Stimulated activated CD8-positive, alpha-beta memory T cell treated with anti-CD3 and anti-CD28 coated beads, Interleukin-2, amount 100 ng/mL, for 48 hours (primary cell): Measurements from ENCODE around the gene GNB1L.

Experiments used
- DNase-seq, 2 donors: peaks; one replicate each; pipeline ENCODE4 v3.0.0-alpha.2; 2020; ENCODE audit warnings: low read depth in 2 of 2

The GNB1L gene

GRCh38 chr22:19823191-19823901 lies 31.3 kb downstream of the GNB1L start:
- no peak for DNase-seq

GRCh38 chr22:19822301-19823117 lies 32.2 kb downstream of the GNB1L start:
- DNase-seq: no peak

- DNase-seq: no peak
These were observed 33.0 kb downstream of the GNB1L start for GRCh38 chr22:19821523-19822300.

DNA sequence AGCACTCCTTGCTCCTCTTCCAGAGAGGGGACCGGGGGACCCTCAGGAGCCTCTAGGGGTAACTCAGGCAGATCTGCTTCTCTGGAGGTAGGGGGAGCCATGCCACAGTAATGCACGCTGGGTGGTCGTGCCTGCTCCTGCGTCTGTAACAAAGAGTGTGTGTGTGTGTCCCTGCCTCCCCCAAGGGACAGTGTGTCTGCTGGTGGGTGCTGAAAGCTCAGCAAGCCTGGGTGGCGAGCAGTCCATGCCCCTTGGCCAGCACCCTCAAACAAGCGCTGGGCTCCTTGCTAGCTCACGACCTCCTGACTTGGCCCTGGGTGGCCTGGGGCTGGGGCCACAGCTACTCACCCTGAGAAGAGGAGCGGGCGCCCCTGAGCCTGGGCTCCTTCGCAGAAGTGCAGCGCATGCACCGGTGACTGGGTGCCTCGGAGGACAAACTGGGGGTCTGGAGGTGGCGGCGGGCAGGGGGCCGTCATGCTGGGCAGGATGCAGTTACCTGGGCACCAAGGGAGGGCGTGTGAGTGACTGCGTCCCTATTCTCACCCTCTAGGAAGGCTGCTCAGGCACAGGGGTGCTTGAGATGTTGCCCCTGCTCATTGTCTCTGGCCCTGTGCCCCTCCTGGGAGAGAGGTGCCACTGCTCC lies 33.7 kb downstream of the GNB1L start:
- no peak for DNase-seq

GRCh38 chr22:19819911-19820879 lies 34.5 kb downstream of the GNB1L start:
- no peak for DNase-seq

DNA sequence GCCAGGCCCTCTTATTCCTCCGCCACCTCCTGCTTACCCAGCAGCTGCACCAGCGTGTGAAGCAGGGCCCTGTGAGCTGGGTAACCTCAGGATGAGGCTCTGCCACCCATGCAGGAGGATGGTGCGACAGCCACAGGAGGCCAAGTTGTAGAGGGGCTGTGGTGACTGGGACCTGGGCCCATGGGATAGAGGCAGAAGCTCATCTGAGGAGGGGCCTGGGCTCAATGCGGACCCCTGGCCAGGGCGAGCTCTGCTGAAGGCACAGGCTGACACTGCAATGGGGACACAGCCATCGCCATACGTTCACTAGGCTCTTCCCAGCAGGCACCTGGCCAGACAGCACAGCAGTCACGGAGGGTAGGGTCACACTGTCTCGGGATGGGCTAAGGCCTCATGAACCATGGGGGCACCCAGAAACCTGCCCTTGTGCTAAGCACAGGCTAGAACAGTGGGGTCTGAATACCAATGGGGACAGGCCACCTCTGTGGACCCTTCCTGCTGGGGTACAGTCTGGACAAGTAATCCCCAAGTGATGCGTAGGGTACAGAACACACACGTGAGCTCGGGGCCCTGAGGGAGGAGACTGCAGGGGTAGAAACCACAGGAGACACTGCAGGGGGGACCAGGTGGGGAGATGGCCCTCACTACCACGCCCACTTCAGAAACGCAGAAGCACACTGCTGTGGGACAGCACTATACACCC lies 35.3 kb downstream of the GNB1L start:
- DNase-seq: no peak

DNA sequence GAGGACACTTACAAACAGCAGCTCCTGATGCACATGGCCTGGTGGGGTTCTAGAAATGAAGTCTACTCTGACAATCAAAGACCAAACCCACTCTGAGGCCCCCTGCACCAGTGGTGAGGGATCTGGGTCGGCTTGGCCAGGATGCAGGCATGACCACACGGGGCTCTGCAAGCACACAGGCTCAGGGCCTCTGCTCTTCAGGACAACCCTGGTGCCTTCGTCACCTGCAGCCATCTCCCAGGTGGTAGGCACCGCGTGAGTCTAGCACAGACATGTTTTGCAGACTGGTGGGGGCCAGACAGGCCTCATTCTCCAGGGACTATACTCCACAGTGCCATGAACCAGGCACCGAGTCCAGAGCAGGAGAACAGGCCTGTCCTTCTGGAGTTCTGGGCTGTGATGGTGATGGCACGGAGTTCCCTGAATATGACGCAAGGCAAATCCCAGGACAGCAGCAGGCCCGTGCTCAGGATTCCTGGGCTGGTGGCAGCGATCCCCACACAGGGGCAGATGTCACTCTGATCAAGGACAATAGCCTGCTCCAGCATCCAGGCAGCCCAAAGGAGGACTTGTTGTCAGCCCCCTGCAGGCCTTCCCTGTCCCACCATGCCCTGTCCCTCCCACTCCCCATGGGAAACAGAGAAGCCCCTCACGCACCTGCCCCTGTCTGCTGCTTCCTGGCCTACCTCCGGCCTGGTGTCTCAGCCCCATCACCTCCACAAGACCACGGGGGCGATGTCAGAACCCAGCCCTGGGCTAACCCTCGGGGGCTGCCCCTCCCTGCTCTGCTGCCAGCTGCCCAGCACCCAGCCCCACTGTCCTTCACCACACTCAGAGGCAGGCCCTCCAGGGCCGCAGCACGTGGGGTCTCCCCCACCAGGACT lies 36.1 kb downstream of the GNB1L start:
- DNase-seq: no peak

GRCh38 chr22:19816372-19817119 lies 38.1 kb downstream of the GNB1L start:
- DNase-seq: no peak

DNA sequence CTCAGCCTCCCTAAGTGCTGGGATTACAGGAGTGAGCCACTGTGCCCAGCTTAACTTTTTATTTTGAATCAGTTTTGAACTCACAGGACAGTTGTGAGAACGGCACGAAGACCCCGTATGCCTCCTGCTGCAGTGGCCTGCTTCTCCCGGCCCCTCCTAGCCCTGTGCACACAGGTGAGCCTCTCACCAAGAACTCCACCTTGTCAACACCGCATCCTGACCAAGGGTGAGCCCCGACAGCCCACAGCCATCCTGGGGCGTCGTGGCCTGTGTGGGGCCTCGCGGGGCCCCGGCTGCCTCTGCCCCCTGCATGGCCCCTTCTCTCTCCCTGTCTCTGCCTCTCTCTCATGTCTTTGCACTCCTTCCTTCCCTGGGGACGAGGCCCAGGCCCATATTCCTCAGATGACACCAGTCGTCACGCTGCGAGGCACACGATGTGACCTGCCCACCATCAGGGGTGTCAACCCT lies 38.8 kb downstream of the GNB1L start:
- DNase-seq: no peak

- no peak for DNase-seq
These were observed 39.4 kb downstream of the GNB1L start for GRCh38 chr22:19815093-19815822.

DNA sequence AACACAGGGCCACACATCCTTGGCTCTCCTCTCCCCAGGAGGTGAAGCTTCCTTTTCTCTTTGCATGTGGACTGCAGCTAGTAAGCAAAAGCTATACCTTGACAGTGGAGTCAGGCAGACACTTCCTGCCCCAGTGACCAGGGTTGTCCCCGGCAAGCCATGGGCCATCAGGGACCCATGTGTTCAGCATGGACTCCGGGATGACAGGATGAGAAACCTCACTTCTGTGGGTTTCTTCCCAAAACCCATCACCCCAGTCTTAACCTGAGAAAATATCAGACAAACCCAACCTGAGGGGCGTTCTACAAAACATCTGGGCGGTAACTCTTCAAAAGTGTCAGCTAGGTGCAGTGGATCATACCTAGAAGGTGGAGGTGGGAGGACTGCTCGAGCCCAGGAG lies 40.2 kb downstream of the GNB1L start:
- DNase-seq: no peak

- DNase-seq: no peak
These were observed 41.8 kb downstream of the GNB1L start for GRCh38 chr22:19812910-19813309.

- no peak for DNase-seq
These were observed 42.6 kb downstream of the GNB1L start for GRCh38 chr22:19811811-19812771.

DNA sequence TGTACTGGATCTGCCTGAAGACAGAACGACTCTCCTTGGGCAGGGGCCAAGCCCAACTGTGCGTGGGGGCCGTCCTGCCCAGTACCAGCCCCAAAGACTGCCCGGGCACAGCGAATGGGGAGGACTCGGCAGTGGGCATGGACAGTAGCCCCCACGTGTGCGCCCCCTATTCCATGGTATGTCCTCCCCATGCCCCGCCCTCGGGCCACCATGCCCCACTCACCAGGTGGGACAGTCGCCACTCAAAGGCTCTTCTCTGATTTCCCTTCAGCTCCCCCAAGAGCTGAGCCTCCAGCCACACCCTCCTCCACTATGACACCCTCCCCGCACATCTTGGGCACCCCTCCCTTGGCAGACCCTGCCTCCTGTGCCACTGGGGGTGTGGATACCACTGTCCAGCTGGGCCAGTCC lies 43.5 kb downstream of the GNB1L start:
- no peak for DNase-seq

- DNase-seq: no peak
These were observed 44.1 kb downstream of the GNB1L start for GRCh38 chr22:19810381-19811201.

DNA sequence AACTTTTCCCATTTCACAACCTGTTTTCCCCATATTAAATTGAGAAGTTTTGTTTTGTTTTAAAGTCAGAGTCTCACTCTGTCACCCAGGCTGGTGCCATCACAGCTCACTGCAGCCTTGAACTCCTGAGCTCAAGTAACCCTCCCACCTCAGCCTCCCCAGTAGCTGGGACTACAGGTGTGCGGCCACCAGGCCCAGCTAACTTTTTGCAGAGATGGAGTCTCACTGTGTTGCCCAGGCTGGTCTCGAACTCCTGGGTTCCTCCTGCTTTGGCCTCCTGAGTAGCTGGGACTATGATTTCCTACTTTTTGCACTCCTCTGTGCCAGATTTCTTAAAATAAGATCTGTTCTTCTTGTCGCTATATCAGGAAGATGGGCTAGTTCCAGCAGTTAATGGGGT lies 44.9 kb downstream of the GNB1L start:
- no peak for DNase-seq
